Spinal cord (tissue), 10 donors: Measurements from ENCODE around the gene LAMP5. TPM values are rescaled to one million over a fixed set of nuclear protein-coding genes. Genes with fewer than 3 reads are reported as not detected.

Source experiments
- DNase-seq, 6 donors: peaks; one replicate each; pipeline versions ENCODE4 v3.0.0 to v3.0.0-alpha.2; 2013 to 2015; ENCODE audit warnings: low spot score in 6 of 6, low read depth in 4 of 6
- H3K27ac ChIP-seq: one replicate; pipeline ENCODE4 v1.5.1; 2013; ENCODE audit warnings: low read depth, low read length, control low read depth
- H3K27me3 ChIP-seq: one replicate; pipeline ENCODE4 v1.6.1; 2013; ENCODE audit warnings: low read length; ENCODE audit not compliant: control insufficient read depth, insufficient read depth
- H3K36me3 ChIP-seq: one replicate; pipeline ENCODE4 v1.6.1; 2013; ENCODE audit warnings: low read length; ENCODE audit not compliant: control insufficient read depth, insufficient read depth
- H3K4me1 ChIP-seq: one replicate; pipeline ENCODE4 v1.6.1; 2013; ENCODE audit warnings: low read length; ENCODE audit not compliant: control insufficient read depth, insufficient read depth
- H3K4me3 ChIP-seq: one replicate; pipeline ENCODE4 v1.5.1; 2013; ENCODE audit warnings: low read depth, low read length, control low read depth
- H3K9me3 ChIP-seq: one replicate; pipeline ENCODE4 v1.6.1; 2013; ENCODE audit warnings: low read length; ENCODE audit not compliant: control insufficient read depth, insufficient read depth
- WGBS: methylation state at CpG from one replicate; pipeline ENCODE4 v1.1.5; 2013; ENCODE audit warnings: missing lambda C conversion rate; ENCODE audit not compliant: insufficient coverage; 5-methylcytosine and 5-hydroxymethylcytosine counted together
- polyA plus RNA-seq, 2 donors: library from polyadenylated mRNA; unstranded; fragments of 120-200 nt; gene quantifications; one replicate each; pipeline ENCODE4 v1.2.1, GENCODE V29; 2013; ENCODE audit not compliant: insufficient read length in 2 of 2
- total RNA-seq, 2 donors: library from RNA; depleted of rRNA in 1 of 2; stranded (reverse); fragments of 120-200 nt in 1 of 2; fragments of >200 nt in 1 of 2; gene quantifications; one replicate each; pipeline versions ENCODE4 v1.2.3 to v1.2.4, GENCODE V29; 2013 to 2014
- donor health status: healthy.

LAMP5 gene
- total and polyA plus RNA-seq, 4 donors, result 27.4 to 90.7 (median 70.6) TPM

DNA sequence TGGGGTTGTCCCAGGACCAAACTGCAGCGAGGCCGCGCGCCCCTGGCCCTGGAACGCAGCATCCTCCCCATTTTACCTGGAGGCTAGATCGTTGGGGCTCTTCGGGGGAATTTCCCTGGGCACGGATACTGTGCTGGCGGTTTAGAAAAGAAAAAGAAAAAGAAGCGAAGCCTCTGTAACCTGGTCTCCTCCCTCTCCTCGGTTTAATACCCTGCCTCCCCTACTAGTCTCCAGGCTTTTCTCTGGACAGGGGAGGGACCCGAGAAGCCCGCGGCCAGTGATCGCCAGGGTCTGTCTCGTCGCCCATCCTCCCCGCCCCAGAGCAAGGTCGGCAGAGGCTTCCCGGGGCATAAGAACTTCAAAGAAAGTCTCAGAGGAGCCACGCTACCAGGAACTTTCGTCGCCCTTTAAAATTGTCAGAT lies 6.1 kb upstream of the LAMP5 start:
- no peaks in the 10 kb centered on the region for H3K36me3 ChIP-seq
- H3K4me1 ChIP-seq, result peaks cover 32% of the 10 kb centered on the region
- 20% methylated on average over 10 of the region's 23 CpGs for WGBS
- peak overlapping the region; percentile 5 for H3K4me3 ChIP-seq
- H3K9me3 ChIP-seq, result no peaks in the 10 kb centered on the region
- DNase-seq, result no peak
- peak overlapping the region; percentile 25 for H3K27ac ChIP-seq
- peaks cover 44% of the 10 kb centered on the region for H3K27me3 ChIP-seq

DNA sequence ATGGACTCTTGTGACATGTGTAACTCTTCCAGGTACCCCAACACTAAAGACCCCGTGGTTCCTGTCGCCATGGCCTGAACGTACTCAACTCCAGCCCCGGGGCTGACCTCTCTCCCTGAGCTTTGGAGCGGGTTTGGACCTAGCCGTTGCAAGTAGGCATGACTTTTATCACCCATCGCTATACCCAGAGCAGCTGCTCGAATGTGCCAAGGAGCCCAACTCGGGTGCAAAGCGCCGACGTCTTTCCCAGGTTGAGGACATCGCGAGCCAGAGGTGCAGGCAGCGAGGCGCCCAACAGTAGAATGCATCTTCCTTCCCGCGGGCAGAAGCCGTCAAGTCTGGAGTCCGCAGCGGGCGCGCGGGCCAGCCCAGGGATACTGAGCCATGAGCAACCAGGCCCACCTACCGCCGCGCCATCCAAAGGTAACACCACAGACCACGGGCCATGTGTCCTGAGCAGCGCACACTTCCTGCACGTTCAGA lies 5.7 kb upstream of the LAMP5 start:
- peaks cover 44% of the 10 kb centered on the region for H3K27me3 ChIP-seq
- no peak overlapping the region for H3K4me3 ChIP-seq
- DNase-seq, result peak in 1 of 6 donors; percentile 46
- H3K4me1 ChIP-seq, result peaks cover 32% of the 10 kb centered on the region
- 16% methylated on average over 30 of the region's 30 CpGs for WGBS
- H3K27ac ChIP-seq, result peak overlapping the region; percentile 25
- no peaks in the 10 kb centered on the region for H3K36me3 ChIP-seq
- no peaks in the 10 kb centered on the region for H3K9me3 ChIP-seq

DNA sequence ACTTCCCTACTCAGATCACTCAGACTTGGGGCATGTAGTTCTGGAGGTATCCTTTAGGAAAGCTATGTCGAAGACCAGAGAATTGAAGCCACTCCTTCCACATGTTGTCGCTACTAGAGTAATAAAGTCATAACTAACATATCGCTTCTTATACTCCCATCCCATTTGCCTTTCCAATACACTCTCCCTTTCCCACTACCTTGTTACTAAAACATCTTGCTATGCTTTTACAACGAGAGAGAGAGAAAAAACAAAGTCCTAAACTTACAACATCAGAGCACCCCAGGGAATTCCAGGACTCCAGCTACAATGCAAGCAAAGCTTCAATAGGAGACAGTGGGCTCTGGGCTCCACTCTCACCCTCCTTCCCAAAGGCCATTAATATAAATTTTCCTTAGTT lies 5.1 kb upstream of the LAMP5 start:
- Histone ChIP-seq H3K27me3 (peaks cover 46% of the 10 kb centered on the region), H3K9me3 (no peaks in the 10 kb centered on the region)
- 58% methylated on average over 3 of the region's 4 CpGs for WGBS

DNA sequence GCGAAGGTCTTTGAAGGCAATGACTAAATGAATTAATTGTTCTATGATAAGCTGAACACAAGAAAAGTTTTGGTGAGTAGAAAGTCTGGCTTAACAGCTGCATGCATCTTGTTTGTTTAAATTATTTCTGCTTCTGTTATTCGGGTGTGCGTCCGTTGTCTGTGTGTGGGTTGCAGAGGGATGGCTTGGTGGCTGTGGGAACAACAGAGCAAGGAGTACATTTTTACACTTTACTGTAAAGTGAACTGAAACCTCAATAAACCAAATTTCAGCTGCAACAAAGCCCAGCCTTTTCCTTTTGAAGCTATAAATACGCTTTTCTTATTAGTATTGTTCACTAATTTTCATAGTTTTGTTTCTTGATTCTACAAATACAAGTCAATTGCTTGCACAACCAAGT lies 3.5 kb upstream of the LAMP5 start:
- Histone ChIP-seq H3K9me3 (no peaks in the 10 kb centered on the region), H3K4me1 (peaks cover 48% of the 10 kb centered on the region), H3K4me3 (no peak overlapping the region), H3K27me3 (peaks cover 55% of the 10 kb centered on the region), H3K27ac (no peak overlapping the region), H3K36me3 (peaks cover 2% of the 10 kb centered on the region)
- WGBS, result 100% methylated on average over 1 of the region's 5 CpGs
- peak in 1 of 6 donors; percentile 55 for DNase-seq

More for the DNA sequence above, 5.1 kb upstream of the LAMP5 start:
- no peak overlapping the region for H3K27ac ChIP-seq
- no peak overlapping the region for H3K4me3 ChIP-seq
- peak in 1 of 6 donors; percentile 80 for DNase-seq
- H3K4me1 ChIP-seq, result peaks cover 32% of the 10 kb centered on the region
- H3K36me3 ChIP-seq, result no peaks in the 10 kb centered on the region

DNA sequence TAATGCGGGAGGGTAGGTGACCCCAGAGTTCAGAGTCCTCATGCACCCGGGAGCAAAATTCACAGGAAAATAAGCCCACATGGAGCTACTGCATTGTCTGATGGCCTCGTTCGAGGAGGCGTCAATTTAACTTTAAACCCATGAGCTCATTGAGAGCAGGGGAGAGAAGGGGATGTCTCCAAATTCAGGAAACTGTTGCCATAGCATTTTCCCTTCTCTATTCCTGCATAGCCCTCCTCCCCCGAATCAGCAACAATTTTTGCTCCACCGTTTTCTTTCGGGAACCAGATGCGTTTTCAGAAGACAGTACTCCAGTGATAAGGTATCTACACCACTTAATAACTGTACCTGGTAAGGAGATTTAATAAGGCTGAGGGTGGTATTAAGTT lies 324 bp upstream of the LAMP5 start:
- WGBS, result no CpG with 5 or more reads among the region's 9 CpGs
- peak overlapping the region; percentile 34 for H3K4me3 ChIP-seq
- peak in 2 of 6 donors; percentile 43 to 74 for DNase-seq
- H3K4me1 ChIP-seq, result peaks cover 26% of the 10 kb centered on the region
- H3K9me3 ChIP-seq, result no peaks in the 10 kb centered on the region
- peaks cover 4% of the 10 kb centered on the region for H3K36me3 ChIP-seq
- H3K27ac ChIP-seq, result no peak overlapping the region
- H3K27me3 ChIP-seq, result peaks cover 41% of the 10 kb centered on the region

DNA sequence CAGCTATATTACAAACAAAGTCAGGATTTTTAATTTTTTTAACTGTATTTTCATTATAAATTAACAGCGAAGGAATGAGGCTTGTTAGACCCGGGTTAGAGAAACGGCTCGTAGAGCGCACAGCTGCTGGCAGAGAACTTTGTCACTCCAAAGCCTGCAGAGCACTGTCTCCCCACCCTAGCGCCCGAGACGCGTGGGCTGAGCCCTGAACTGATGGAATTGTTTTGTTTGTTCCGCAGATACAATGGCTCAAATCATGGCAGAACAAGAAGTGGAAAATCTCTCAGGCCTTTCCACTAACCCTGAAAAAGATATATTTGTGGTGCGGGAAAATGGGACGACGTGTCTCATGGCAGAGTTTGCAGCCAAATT lies 810 bp downstream of the LAMP5 start:
- H3K36me3 ChIP-seq, result peaks cover 4% of the 10 kb centered on the region
- peaks cover 26% of the 10 kb centered on the region for H3K4me1 ChIP-seq
- peak overlapping the region; percentile 34 for H3K4me3 ChIP-seq
- peak in 2 of 6 donors; percentile 47 to 76 for DNase-seq
- no peaks in the 10 kb centered on the region for H3K9me3 ChIP-seq
- peak overlapping the region; percentile 3 for H3K27ac ChIP-seq
- no CpG with 5 or more reads among the region's 13 CpGs for WGBS
- peaks cover 35% of the 10 kb centered on the region for H3K27me3 ChIP-seq

DNA sequence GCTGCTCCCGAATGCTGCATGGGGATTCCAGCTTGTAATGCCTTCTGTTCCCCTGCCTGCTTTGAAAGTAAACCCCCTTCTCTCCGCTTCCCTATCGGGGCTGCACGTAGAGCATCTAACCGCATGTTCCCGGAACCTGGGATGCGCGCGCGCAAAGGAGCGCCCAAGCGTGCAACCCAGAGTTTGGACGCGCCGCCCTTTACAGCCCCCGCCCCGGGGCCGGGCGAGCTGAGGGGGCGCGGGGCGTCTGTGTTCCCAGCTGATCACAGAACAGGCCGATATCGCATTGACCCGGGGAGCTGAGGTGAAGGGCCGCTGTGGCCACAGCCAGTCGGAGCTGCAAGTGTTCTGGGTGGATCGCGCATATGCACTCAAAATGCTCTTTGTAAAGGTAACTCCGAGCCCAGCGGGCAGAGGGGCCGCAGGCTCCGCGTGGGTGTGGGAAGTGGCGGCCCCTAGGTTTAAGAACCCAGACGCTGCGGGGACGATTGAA lies 1.4 kb downstream of the LAMP5 start:
- peak overlapping the region; percentile 62 for H3K27ac ChIP-seq
- under 1% methylated on average over 38 of the region's 38 CpGs for WGBS

DNA sequence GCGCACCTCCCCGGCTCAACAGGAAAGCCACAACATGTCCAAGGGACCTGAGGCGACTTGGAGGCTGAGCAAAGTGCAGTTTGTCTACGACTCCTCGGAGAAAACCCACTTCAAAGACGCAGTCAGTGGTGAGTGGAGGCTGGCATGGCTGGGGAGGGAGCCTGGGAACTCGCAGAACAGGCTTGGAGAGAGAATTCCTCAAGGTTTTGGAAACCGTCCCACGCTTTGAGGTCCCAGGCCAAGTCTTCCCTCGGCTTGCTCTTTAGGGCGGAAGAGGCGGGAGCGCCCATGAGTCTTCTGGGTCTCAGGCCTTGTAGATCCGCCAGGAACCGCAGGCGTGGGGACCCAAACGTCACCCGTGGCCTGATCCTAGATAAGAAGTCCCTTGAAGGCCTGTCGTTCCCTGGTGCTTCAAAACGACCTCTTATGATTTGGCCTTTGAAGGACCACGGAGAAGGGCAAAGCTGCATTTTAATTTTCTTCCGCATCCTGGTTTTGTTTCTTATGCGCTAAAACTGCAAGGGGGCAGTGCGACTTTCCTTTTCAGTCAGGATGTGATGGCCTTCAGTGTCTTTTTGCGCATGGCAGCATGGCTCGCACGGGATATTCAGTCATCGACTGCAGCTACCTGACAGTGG lies 2.0 kb downstream of the LAMP5 start:
- Histone ChIP-seq H3K4me1 (peaks cover 26% of the 10 kb centered on the region), H3K27ac (peak overlapping the region; percentile 62)
- DNase-seq, result peak in 3 of 6 donors; percentile 47 to 94 (median 73)

More for the DNA sequence above, 1.4 kb downstream of the LAMP5 start:
- H3K9me3 ChIP-seq, result no peaks in the 10 kb centered on the region
- H3K4me3 ChIP-seq, result peak overlapping the region; percentile 34
- DNase-seq, result peak in 3 of 6 donors; percentile 33 to 90 (median 76)
- H3K4me1 ChIP-seq, result peaks cover 26% of the 10 kb centered on the region
- H3K36me3 ChIP-seq, result peaks cover 4% of the 10 kb centered on the region
- H3K27me3 ChIP-seq, result peaks cover 35% of the 10 kb centered on the region

DNA sequence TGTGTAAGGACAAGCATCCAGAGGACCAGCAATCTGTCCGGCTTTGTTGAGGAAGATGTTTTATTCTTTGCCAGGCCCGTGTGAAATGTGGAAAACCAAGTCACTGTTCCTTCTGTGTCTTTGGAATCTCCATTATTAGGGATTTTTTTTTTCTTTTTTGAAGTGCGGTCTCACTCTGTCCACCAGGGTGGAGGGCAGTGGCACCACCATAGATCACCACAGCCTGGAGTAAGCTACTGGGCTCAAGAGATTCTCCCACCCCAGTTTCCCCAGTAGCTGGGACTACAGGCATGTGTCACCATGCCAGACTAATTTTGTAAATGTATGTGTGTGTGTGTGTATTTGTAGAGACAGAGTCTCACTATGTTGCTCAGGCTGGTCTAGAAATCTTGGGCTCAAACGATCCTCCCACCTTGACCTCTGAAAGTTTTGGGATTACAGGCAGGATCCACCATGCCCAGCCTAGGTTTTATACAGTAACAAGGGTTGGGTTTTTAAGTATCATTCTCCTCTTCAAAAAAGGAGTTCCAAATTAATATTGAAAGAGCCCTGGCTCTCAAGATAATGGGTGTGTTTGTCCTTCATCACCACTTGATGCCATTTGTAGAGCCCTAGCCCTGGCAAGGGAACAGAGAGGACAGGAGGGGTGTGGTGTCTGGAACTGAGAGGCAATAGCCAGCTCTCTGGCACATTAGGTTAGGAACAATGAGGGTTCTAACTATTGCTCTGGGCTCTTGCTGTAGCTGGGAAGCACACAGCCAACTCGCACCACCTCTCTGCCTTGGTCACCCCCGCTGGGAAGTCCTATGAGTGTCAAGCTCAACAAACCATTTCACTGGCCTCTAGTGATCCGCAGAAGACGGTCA lies 3.1 kb downstream of the LAMP5 start:
- H3K4me1 ChIP-seq, result peaks cover 26% of the 10 kb centered on the region
- H3K9me3 ChIP-seq, result no peaks in the 10 kb centered on the region
- H3K27ac ChIP-seq, result no peak overlapping the region
- H3K36me3 ChIP-seq, result peaks cover 4% of the 10 kb centered on the region
- peaks cover 35% of the 10 kb centered on the region for H3K27me3 ChIP-seq
- 44% methylated on average over 3 of the region's 8 CpGs for WGBS
- DNase-seq, result peak in 1 of 6 donors; percentile 63
- no peak overlapping the region for H3K4me3 ChIP-seq

More for the DNA sequence above, 2.0 kb downstream of the LAMP5 start:
- Histone ChIP-seq H3K27me3 (peaks cover 35% of the 10 kb centered on the region), H3K9me3 (no peaks in the 10 kb centered on the region), H3K36me3 (peaks cover 4% of the 10 kb centered on the region), H3K4me3 (peak overlapping the region; percentile 34)
- WGBS, result 11% methylated on average over 28 of the region's 28 CpGs
